Measurements from ENCODE around the gene PLA2G4F. TPM values are rescaled to one million over a fixed set of nuclear protein-coding genes. Genes with fewer than 3 reads are reported as not detected.
A peak's percentile ranks its signal among the peaks of the same experiment; 100 is the strongest.

Gene PLA2G4F
- total and polyA plus RNA-seq, 10 of the 15 experiments (the other 5 are each of a cell fraction or from before 2014, with no cell fraction given): not detected

DNA sequence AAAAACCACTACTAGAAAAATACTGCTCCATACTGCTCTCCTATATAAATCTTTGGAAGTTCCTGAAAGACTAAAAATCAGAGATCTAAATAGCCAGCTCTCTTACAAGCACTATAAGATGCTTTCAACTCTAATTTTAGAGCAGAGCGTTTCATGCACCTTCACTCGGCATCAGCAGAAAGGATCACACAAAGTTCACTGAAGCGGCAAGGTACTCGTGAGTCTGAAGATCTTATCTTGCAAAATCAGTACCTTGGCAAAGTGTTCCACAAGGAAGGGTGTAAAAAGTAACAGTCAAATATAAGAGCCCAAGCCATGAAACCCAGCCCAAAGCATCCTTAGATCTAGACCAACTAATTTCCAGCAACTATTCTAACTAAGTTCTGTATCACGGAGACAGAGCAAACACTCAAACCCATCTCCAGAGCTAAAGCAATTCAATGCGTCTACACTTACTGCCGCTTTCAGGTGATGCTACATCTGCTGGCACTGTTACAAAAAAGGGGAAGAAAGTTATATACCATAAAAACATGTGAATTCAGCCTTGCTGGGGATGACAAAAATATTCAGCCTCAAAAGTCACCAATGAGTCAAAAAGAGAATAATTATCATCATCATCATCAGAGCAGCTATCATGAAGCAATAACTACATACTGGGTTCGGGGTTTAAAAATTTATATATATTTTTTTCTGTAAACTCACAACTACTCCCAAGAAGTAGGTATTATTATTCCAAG is 35.3 kb upstream of the PLA2G4F start (continued):
- TF ChIP-seq HCFC1 (IDR thresholded peaks at IDR 0.05; ENCODE audit: low read length): no peak
- TF ChIP-seq ETV6 (conservative IDR thresholded peaks at IDR 0.05 in 1 of 2, IDR thresholded peaks at IDR 0.05 in 1 of 2; ENCODE audit: borderline replicate concordance in 1 of 2, low read depth in 1 of 2): no peak
- TF ChIP-seq MEF2B (IDR thresholded peaks at IDR 0.05; ENCODE audit: partially characterized antibody, poor library complexity, severe bottlenecking): no peak

DNA sequence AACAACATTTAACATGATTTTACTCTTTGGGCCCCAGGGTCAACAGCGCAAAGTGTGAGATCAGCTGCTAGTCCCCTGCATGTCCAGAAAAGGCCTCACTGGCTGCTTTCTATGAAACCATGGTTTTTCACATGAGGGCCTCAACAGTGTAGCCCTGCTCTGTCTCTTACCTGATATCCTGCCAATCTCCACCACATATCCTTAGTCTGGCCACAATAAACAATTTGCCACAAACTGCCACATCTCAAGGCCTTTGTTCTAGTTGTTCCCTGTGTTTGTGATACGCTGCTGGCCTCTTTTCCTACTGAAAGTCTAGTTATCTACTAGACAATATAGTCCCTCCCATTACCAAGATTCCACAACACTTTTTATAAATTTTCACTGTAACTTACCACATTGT is 33.9 kb upstream of the PLA2G4F start:
- Histone ChIP-seq H3K79me2 (ENCODE audit: control insufficient read depth, insufficient read depth, low read length) (peaks cover 3% of the 10 kb centered on the region), H3K9ac (ENCODE audit: control insufficient read depth, insufficient read depth, low read length) (no peak overlapping the region), H3K36me3 (ENCODE audit: control insufficient read depth in 2 of 2, insufficient read depth in 2 of 2, low read length in 1 of 2) (peaks cover 4 to 24% of the 10 kb centered on the region in 2 experiments), H3K9me3 (replicated peaks; ENCODE audit: control insufficient read depth, insufficient read depth, low read length) (peaks cover 8% of the 10 kb centered on the region; the same call in 2 of the 3 replicates), H3K27ac (ENCODE audit: control insufficient read depth, insufficient read depth) (peak overlapping the region; percentile 16; the same call in 1 of the 2 replicates), H3K4me3 (peak overlapping the region; percentile 2; the same call in 1 of the 2 replicates), H4K20me1 (ENCODE audit: control insufficient read depth, insufficient read depth) (no peaks in the 10 kb centered on the region), H3K4me1 (ENCODE audit: control insufficient read depth, insufficient read depth, low read length) (peaks cover 29% of the 10 kb centered on the region), H3K27me3 (replicated peaks in 1 of 2; ENCODE audit: control insufficient read depth in 2 of 2, insufficient read depth in 2 of 2, low read length in 1 of 2) (no peaks in the 10 kb centered on the region), H3K4me2 (ENCODE audit: control insufficient read depth, insufficient read depth) (no peak overlapping the region), H2AFZ (ENCODE audit: control insufficient read depth, low read depth, low read length) (no peak overlapping the region)
- no peak for DNase-seq (ENCODE audit: low read depth, low spot score)
- TF ChIP-seq, protein P1, sequence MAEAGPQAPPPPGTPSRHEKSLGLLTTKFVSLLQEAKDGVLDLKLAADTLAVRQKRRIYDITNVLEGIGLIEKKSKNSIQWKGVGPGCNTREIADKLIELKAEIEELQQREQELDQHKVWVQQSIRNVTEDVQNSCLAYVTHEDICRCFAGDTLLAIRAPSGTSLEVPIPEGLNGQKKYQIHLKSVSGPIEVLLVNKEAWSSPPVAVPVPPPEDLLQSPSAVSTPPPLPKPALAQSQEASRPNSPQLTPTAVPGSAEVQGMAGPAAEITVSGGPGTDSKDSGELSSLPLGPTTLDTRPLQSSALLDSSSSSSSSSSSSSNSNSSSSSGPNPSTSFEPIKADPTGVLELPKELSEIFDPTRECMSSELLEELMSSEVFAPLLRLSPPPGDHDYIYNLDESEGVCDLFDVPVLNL (IDR thresholded peaks at IDR 0.05; ENCODE audit: low read depth, low read length): no peak
- no peak for TF ChIP-seq RB1 (IDR thresholded peaks at IDR 0.05; ENCODE audit: borderline replicate concordance)
- TF ChIP-seq, protein P2, sequence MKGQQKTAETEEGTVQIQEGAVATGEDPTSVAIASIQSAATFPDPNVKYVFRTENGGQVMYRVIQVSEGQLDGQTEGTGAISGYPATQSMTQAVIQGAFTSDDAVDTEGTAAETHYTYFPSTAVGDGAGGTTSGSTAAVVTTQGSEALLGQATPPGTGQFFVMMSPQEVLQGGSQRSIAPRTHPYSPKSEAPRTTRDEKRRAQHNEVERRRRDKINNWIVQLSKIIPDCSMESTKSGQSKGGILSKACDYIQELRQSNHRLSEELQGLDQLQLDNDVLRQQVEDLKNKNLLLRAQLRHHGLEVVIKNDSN (IDR thresholded peaks at IDR 0.05; ENCODE audit: borderline replicate concordance, extremely low read length, insufficient read depth, low read depth, low read length): no peak
- peak; percentile 43; the same call in 1 of the 2 replicates for TF ChIP-seq RUNX3 (IDR thresholded peaks at IDR 0.05; ENCODE audit: low read length)
- FAIRE-seq: no peak
- WGBS (ENCODE audit: insufficient coverage, insufficient replicate concordance, low lambda C conversion rate, missing lambda C conversion rate): 97% methylated on average over 2 of the region's 2 CpGs
- ChIA-PET SMC1A (ENCODE audit: uncharacterized antibody, unreplicated experiment) (interaction anchor here (1.3 kb wide), 1 partner anchor 21 kb away, joined by 4 read pairs; no protein-coding TSS in a partner anchor), POLR2A (no interaction called here), CTCF (no interaction called here), RAD21 (ENCODE audit: unreplicated experiment) (no interaction called here)
- TSS peak; percentile 21 for BruUV-seq (replicated peaks)
- no peak; the same call in 2 of the 3 replicates for ATAC-seq
- intact Hi-C loops (cut with micrococcal nuclease; ENCODE audit: unreplicated experiment) (no loop called here), in situ Hi-C loops (cut with MboI) (no loop called here)

Measured in GM12878 (cell line).